GM12878 (cell line): ENCODE measurements around the gene GIMAP8. TPM values are rescaled to one million over a fixed set of nuclear protein-coding genes. Genes with fewer than 3 reads are reported as not detected.

ENCODE experiments used
- ATAC-seq: fragments of 200-7000 bp; cut with Tn5 transposase; 3 replicates; pipeline ENCODE4 v1.9.1; 2020; ENCODE audit warnings: mild to moderate bottlenecking, moderate library complexity
- BruUV-seq: library from RNA; stranded (reverse); fragments of 400-500 nt; replicated peaks from 2 replicates; lab custom pipeline; 2021; lab: Mats Ljungman, UMichigan
- CTCF ChIA-PET: fragments of 300-600 bp; sonication (Branson Sonifier 250); formaldehyde crosslinking; extraction: SDS; loops from one replicate; lab custom pipeline; 2021; ENCODE audit warnings: inconsistent platforms; lab: Yijun Ruan, JAX
- POLR2A ChIA-PET: fragments of 350-600 bp; formaldehyde crosslinking; extraction: SDS; loops from one replicate; lab custom pipeline; 2021; ENCODE audit warnings: inconsistent platforms; lab: Charles Lee
- RAD21 ChIA-PET: fragments of 300-600 bp; sonication (Branson Sonifier 250); formaldehyde crosslinking; loops from one replicate; lab custom pipeline; 2023; ENCODE audit warnings: antibody characterized with exemption; ENCODE audit not compliant: unreplicated experiment; lab: Charles Lee
- SMC1A ChIA-PET: fragments of 300-600 bp; sonication (Branson Sonifier 250); formaldehyde crosslinking; loops from one replicate; lab custom pipeline; 2023; ENCODE audit not compliant: unreplicated experiment, uncharacterized antibody; lab: Charles Lee
- DNase-seq: peaks from one replicate; pipeline ENCODE4 v3.0.0-alpha.2; 2011; ENCODE audit warnings: low read depth, low spot score
- FAIRE-seq: peaks from 3 replicates; lab custom pipeline; 2011; peaks lifted over from hg19 to GRCh38; lab: Jason Lieb, UNC
- H2AFZ ChIP-seq: 2 replicates; pipeline ENCODE4 v1.6.0; 2011; ENCODE audit warnings: low read depth, low read length, control low read depth; ENCODE audit not compliant: control insufficient read depth
- H3K27ac ChIP-seq: 2 replicates; pipeline ENCODE4 v1.5.1; 2011; ENCODE audit warnings: control low read depth; ENCODE audit not compliant: control insufficient read depth, insufficient read depth
- H3K27me3 ChIP-seq, 2 experiments: replicated peaks in 1 of 2; 2 replicates each; pipeline versions ENCODE4 v1.6.0 to v1.6.1; 2011; ENCODE audit warnings: low read length in 1 of 2; ENCODE audit not compliant: control insufficient read depth in 2 of 2, insufficient read depth in 2 of 2
- H3K36me3 ChIP-seq, 2 experiments: 2 replicates each; pipeline ENCODE4 v1.5.1; 2011; ENCODE audit warnings: low read length in 1 of 2; ENCODE audit not compliant: control insufficient read depth in 2 of 2, insufficient read depth in 2 of 2
- H3K4me1 ChIP-seq: 2 replicates; pipeline ENCODE4 v1.6.1; 2011; ENCODE audit warnings: mild to moderate bottlenecking, low read length, moderate library complexity, mixed read lengths; ENCODE audit not compliant: control insufficient read depth, insufficient read depth
- H3K4me2 ChIP-seq: 2 replicates; pipeline ENCODE4 v1.6.0; 2011; ENCODE audit warnings: control low read depth; ENCODE audit not compliant: control insufficient read depth, insufficient read depth
- H3K4me3 ChIP-seq: fragments of 200-600 bp; sonication (generic); 2 replicates; pipeline ENCODE4 v1.5.1; 2016
- H3K79me2 ChIP-seq: 2 replicates; pipeline ENCODE4 v1.6.0; 2011; ENCODE audit warnings: low read length; ENCODE audit not compliant: control insufficient read depth, insufficient read depth
- H3K9ac ChIP-seq: 2 replicates; pipeline ENCODE4 v1.8.0; 2011; ENCODE audit warnings: low read length, control low read depth, mixed read lengths; ENCODE audit not compliant: control insufficient read depth, insufficient read depth
- H3K9me3 ChIP-seq: replicated peaks from 3 replicates; pipeline ENCODE4 v1.5.1; 2011; ENCODE audit warnings: mild to moderate bottlenecking, low read length; ENCODE audit not compliant: control insufficient read depth, insufficient read depth
- H4K20me1 ChIP-seq: 2 replicates; pipeline ENCODE4 v1.6.0; 2011; ENCODE audit not compliant: control insufficient read depth, insufficient read depth
- ASH2L ChIP-seq: fragments of 300-600, 200-600 bp; sonication (generic); IDR thresholded peaks from 2 replicates; pipeline ENCODE4 v1.6.1; 2017; ENCODE audit warnings: low read depth, mild to moderate bottlenecking, borderline replicate concordance
- CEBPB ChIP-seq, 2 experiments: fragments of 150-350 bp in 1 of 2; IDR thresholded peaks; 2 replicates each; pipeline ENCODE4 v1.6.1; 2012 to 2014; ENCODE audit warnings: low read depth in 2 of 2, low read length in 2 of 2, borderline replicate concordance in 1 of 2, inconsistent platforms in 1 of 2
- JUNB ChIP-seq: IDR thresholded peaks from 2 replicates; pipeline ENCODE4 v1.6.1; 2016; ENCODE audit warnings: antibody characterized with exemption, mild to moderate bottlenecking
- KLF5 ChIP-seq: fragments of 450-650 bp; IDR thresholded peaks from 2 replicates; pipeline ENCODE4 v1.6.1; 2014; ENCODE audit warnings: mild to moderate bottlenecking; ENCODE audit not compliant: partially characterized antibody
- NFXL1 ChIP-seq: fragments of 450-650 bp; IDR thresholded peaks from 2 replicates; pipeline ENCODE4 v1.6.1; 2017; ENCODE audit warnings: antibody characterized with exemption, mild to moderate bottlenecking, borderline replicate concordance
- RFX5 ChIP-seq: IDR thresholded peaks from 2 replicates; pipeline ENCODE4 v1.6.1; 2011; ENCODE audit warnings: low read depth, low read length, improper control_type of control experiment
- YY1 ChIP-seq: IDR thresholded peaks from 2 replicates; pipeline ENCODE4 v1.6.1; 2011; ENCODE audit warnings: low read depth, mild to moderate bottlenecking, low read length
- ZBED1 ChIP-seq: IDR thresholded peaks from 2 replicates; pipeline ENCODE4 v1.6.1; 2016; ENCODE audit warnings: borderline replicate concordance
- WGBS: methylation state at CpG from one replicate; pipeline ENCODE4 v1.1.6; 2016; ENCODE audit warnings: low lambda C conversion rate; ENCODE audit not compliant: insufficient replicate concordance, insufficient coverage; ENCODE audit errors: missing lambda C conversion rate; 5-methylcytosine and 5-hydroxymethylcytosine counted together
- in situ Hi-C: fragments of 300-500 bp; cut with MboI; formaldehyde crosslinking; loops from 9 replicates; pipeline ENCODE4 v1.14.3; 2018; ENCODE audit warnings: mixed read lengths
- intact Hi-C: fragments of 100-400 bp; cut with micrococcal nuclease; formaldehyde crosslinking; loops from one replicate; pipeline ENCODE4 v1.14.2; 2022; ENCODE audit not compliant: unreplicated experiment
- polyA plus RNA-seq, 11 experiments: library from polyadenylated mRNA; depleted of rRNA in 4 of 11; unstranded in 6 of 11; stranded (reverse) in 5 of 11; fragments of >200 nt; fragmentation: Nextera tagmentation in 4 of 11; fragmentation: Illumina TruSeq in 1 of 11; extraction: Ambion mirVana in 4 of 11; extraction: Trizol in 1 of 11; gene quantifications; 1 replicate in 1 of 11; 2 replicates in 10 of 11; pipeline versions ENCODE4 v1.2.1 to v1.2.3, GENCODE V29; 2011 to 2016; ENCODE audit warnings: inconsistent platforms in 2 of 11, missing spikeins in 2 of 11, low read depth in 1 of 11
- total RNA-seq, 4 experiments: library from RNA; depleted of rRNA in 3 of 4; stranded (reverse); fragments of >200 nt in 3 of 4; fragmentation: Illumina TruSeq in 1 of 4; extraction: Trizol in 1 of 4; gene quantifications; 2 replicates each; pipeline versions ENCODE4 v1.2.1 to v1.2.3, GENCODE V29; 2013 to 2021

GIMAP8 gene
- total and polyA plus RNA-seq, 10 of the 15 experiments (the other 5 are each of a cell fraction or from before 2014, with no cell fraction given), result 0.66 to 9.7 (median 4.7) TPM

- no peak for ATAC-seq
- TF ChIP-seq JUNB (no peak), ZBED1 (no peak), NFXL1 (no peak), CEBPB (IDR thresholded peaks at IDR 0.05; ENCODE audit: borderline replicate concordance in 1 of 2, low read depth in 2 of 2, low read length in 2 of 2) (no peak)
- ChIA-PET POLR2A (interaction anchor here (1.3 to 5.9 kb wide), 3 partner anchors 34 to 44 kb away, joined by 3 to 89 read pairs (median 5); no protein-coding TSS in a partner anchor), SMC1A (interaction anchor here (0.7 to 0.9 kb wide), 2 partner anchors 37 to 44 kb away, joined by 3 read pairs; no protein-coding TSS in a partner anchor), RAD21 (no interaction called here), CTCF (interaction anchor here (1.2 to 11.6 kb wide), 4 partner anchors 11 to 53 kb away, joined by 3 to 72 read pairs (median 6); no protein-coding TSS in a partner anchor)
- Histone ChIP-seq H2AFZ (no peak overlapping the region), H3K9me3 (no peaks in the 10 kb centered on the region), H3K79me2 (peaks cover 2% of the 10 kb centered on the region), H3K4me3 (no peak overlapping the region), H3K4me1 (peaks cover 25% of the 10 kb centered on the region), H3K9ac (no peak overlapping the region), H4K20me1 (no peaks in the 10 kb centered on the region), H3K36me3 (peaks cover 0 to 2% of the 10 kb centered on the region in 2 experiments; a peak in 2 of 4 replicates), H3K27ac (no peak overlapping the region), H3K4me2 (no peak overlapping the region), H3K27me3 (no peaks in the 10 kb centered on the region)
- in situ Hi-C loops (loop anchor here (5.0 to 25.0 kb wide), 2 partner anchors 48 to 348 kb away; no protein-coding TSS in a partner anchor), intact Hi-C loops (no loop called here)
- WGBS, result over 99% methylated on average over 7 of the region's 7 CpGs
- no peak for FAIRE-seq
- no TSS peak for BruUV-seq
- no peak for DNase-seq
These were observed 40.3 kb upstream of the GIMAP8 start for GRCh38 chr7:150410131-150410530.

- intact Hi-C loops, result no loop called here
- WGBS, result 89% methylated on average over 10 of the region's 10 CpGs
- ChIA-PET SMC1A (interaction anchor here (0.7 to 1.3 kb wide), 2 partner anchors 9 to 37 kb away, joined by 3 read pairs; no protein-coding TSS in a partner anchor), POLR2A (interaction anchor here (0.6 to 5.9 kb wide), 4 partner anchors 13 to 44 kb away, joined by 3 to 89 read pairs (median 4); no protein-coding TSS in a partner anchor), CTCF (interaction anchor here (1.1 to 11.6 kb wide), 3 partner anchors 11 to 54 kb away, joined by 3 to 72 read pairs (median 3); no protein-coding TSS in a partner anchor), RAD21 (no interaction called here)
- BruUV-seq, result no TSS peak
- Histone ChIP-seq H3K27me3 (no peaks in the 10 kb centered on the region), H3K79me2 (peaks cover 2% of the 10 kb centered on the region), H4K20me1 (no peaks in the 10 kb centered on the region), H3K4me2 (no peak overlapping the region), H3K36me3 (peaks cover 0 to 2% of the 10 kb centered on the region in 2 experiments; a peak in 2 of 4 replicates), H3K4me3 (no peak overlapping the region), H3K27ac (no peak overlapping the region), H3K4me1 (peaks cover 25% of the 10 kb centered on the region), H2AFZ (no peak overlapping the region), H3K9ac (no peak overlapping the region), H3K9me3 (no peaks in the 10 kb centered on the region)
- FAIRE-seq (peak; percentile 27), ATAC-seq (no peak), DNase-seq (no peak)
- no peak for TF ChIP-seq YY1
- TF ChIP-seq RFX5, result no peak
- TF ChIP-seq CEBPB (IDR thresholded peaks at IDR 0.05; ENCODE audit: borderline replicate concordance in 1 of 2, low read depth in 2 of 2, low read length in 2 of 2), result no peak
- no peak for TF ChIP-seq ASH2L
- no peak for TF ChIP-seq KLF5
- in situ Hi-C loops, result loop anchor here (5.0 to 25.0 kb wide), 2 partner anchors 49 to 349 kb away; no protein-coding TSS in a partner anchor
These were observed 39.6 kb upstream of the GIMAP8 start for GRCh38 chr7:150410680-150411346.
